ENCODE data around the gene CDH5.
"Not testable (repeated sequence)": the region's sequence is repeated elsewhere in the genome, so short reads cannot be mapped to it uniquely, and the experiment has no call there.

Gene CDH5

DNA sequence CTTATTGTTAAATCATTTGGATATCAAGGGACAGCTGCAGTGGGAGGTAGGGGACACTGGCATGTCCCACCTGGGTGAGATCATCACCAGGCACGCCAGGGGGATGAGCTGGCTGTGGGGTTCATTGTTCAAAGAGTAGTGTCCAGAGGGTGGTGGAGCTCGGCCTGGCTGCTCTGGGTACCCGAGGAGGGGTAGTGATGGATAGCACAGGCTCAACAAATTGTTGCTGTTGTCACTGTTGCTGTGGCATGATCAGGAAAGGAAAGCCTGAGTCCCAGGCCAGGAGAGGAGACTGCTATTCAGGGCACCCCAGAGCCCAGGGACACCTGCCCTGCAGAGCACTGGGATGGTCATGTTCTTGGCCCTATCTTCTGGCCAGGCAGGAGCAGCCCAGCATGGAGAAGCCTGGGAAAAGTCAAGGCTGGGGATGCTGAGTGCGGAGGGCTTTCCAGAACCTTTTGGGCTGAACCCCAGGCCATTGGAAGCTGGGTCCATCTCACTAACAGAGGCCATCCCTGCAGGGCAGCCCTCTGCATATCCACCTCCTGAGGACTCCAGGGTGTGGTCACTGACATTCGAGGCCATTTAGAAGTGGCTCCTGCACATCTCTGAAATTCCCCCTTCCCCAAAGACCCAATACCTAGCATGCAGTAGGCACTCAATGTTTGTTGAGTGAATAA is 72.7 kb downstream of the CDH5 start:
- DNase-seq (ENCODE audit: low read depth) = no peak

DNA sequence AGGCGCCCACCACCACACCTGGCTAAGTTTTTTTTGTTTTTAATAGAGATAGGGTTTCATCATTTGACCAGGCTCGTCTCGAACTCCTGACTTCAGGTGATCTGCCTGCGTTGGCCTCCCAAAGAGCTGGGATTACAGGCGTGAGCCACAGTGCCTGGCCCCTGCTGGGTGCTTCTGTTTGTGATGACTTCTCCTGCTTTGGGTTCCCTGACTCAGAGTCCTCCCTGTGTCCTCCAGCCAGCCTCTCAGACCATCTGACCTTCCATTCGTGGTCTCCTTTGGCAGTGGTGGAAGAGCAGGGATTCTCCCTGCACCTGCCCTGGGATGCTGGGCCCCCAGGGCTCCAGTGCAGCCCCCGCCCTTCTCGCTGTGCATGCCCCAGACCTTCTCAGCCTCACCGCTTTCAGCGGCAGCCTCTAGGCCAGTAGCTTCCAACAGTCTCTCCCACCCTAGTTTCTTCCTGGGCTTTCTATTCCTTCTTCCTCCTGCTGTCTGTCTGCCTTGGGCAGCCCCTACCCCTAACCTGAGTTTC is 73.8 kb downstream of the CDH5 start:
- DNase-seq (ENCODE audit: low read depth) = no peak

DNA sequence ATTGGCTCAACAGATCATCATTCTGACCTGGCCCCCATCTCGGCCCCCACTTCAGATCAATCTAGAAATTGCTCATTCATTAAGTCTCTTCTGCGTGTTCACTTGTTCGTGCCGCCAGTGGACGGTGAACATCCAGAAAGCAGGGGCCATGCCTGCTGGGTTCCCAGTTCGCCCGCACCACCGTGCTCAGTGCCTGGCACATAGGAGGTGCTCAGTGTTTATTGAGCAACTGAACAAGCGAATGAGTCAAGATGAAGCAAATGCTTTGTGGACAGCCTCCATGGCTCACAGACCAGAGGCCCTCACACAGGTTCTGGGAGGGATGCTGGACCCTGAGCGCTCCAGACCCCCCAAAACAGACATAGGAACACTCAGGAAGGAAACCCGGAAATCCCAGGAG is 74.5 kb downstream of the CDH5 start:
- DNase-seq (ENCODE audit: low read depth) = no peak

DNA sequence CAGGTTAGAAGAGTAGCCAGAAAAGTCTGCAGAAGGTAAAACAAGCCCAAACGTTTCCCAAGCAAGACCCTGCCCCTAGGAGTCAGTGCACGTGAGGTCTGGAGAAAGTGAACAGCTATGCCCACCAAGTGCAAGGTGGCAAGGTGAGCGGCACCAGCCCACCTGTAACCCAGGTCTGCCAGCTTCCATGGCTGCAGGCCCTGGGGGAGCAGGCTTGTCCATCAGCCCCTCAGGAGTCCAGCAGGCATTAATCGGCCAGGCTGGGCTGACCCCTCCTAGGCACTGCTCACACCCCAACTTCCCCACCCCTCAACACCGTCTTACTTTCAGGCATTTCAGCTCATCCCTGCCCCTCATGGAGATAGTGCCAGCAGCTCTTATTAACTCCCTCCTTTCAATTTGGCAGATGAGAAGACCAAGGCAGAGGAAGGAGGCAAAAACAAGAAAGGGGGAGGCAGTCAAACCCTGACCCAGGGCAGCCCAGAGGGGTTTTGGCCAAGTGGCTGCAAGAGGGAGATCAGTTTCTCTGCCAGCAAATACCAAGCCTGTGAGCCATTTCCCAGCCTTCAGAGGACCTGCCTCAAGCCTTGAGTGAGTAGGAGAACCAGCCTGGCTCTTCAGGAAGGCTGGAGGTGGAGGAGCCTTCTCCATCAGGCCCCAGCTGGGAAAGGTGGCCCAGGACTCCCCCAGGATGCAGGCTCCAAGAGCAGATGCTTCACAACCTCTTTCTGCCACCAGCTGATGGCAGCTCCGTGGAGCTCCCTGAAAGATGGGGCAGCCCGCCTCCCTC is 75.3 kb downstream of the CDH5 start:
- no peak for DNase-seq (ENCODE audit: low read depth)

DNA sequence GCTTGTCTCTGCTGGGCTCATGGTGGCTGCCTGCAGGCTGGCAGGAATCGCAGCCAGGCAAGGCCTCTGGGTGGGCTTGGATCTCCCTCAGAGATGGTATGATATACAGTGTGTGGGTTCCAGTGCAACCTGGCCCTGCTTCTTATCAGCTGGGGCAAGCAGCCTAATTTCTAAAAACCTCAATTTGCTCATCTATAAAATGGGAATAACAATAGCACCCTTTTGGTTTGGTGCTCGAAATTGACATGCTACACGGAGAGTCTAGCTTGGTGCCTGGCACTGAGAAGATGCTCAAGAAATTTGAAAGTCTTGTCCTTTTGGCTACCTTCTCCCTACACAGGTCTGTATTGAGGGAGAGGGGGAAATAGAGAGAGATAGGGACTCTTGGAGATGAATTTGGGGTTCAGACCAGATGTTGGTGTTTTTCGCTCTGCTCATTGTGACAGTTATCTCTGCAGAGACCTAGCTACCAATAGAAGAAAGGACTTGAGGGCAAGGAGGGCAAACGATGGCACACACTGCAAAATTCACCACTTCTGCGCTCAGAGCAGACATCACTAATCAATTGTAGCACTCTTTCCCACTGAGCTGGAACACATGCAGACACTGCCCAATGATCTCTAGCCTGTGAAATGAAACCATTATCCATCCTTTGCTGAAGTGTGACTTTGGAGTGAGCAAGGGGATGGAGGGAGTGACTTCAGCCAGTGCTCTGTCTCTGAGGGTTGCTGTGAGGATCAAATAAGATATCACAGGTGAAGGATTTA is 76.2 kb downstream of the CDH5 start:
- DNase-seq (ENCODE audit: low read depth) = no peak

DNA sequence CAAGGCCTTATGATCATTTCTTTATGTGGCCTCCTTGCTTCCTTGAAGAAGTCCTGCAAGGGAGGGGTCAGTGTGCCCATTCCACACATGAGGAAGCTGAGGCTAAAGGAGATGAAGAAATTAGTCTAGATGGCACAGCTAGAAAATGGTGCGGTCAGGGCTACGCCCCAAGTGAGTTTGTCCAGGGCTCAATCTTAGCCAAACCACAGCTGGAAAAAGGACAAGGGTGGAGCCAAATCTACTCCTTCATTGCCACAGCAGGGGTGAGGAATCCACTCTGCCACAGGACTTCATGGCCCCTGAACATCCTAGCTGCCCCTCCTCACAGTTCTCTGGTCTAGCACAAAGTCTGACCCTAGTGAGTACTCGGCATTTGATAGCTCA is 76.8 kb downstream of the CDH5 start:
- DNase-seq (ENCODE audit: low read depth) = no peak

DNA sequence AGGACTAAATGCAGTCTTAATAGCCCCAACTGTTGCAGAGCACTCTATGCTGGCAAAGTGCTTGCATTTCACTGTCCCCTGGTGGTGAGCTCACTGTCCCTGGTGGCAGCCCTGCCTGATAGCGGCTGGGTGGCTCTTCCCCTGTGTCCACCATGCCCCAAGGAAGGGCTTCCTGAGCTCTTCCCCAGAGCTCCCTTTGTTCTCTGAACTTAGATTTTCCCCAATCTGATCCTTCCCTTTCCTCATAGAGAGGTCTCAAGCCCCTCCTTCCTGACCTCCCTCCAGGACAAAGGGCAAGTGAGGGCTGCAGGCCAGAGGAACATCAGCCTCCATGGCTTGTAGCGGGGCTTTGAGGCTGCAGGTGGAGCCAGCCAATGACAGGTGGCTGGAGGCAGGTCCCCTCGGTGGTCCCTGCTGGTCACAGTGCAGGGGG is 77.6 kb downstream of the CDH5 start:
- DNase-seq (ENCODE audit: low read depth) = no peak

DNA sequence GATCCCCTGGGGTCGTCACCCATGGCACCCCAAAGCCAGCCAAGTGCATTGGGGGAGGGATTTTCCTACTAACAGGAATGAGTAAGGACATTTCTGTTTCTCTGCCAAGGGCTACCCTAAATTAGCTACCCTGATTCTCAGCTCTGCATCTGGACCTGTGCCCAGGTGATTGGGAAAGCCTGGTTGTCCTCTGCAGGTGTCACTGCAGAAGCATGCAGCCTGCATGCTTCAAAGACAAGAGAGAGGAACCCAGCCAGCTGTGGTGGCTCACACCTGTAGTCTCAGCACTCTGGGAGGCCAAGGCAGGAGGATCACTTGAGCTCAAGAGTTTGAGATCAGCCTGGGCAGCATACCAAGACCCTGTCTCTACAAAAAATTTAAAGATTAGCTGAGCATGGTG is 80.2 kb downstream of the CDH5 start:
- DNase-seq (ENCODE audit: low read depth) = no peak

DNA sequence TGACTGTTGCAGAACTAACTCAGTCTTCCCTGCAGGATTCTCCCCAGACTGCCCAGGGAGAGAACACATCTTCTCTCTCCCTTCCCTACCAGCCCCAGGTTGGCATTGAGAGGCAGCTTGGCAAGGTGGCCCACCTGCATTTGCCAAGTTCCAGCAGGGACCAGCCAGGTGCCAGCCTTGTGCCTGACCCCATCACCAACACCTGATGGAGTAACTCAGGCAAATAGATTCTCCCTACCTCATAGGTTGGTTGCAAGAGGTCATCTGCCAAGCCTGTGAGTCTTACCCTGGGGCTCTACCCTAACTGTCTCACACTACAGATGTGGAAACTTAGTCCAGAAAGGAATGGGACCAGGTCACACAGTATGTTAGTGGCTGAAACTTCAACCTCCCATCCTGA is 81.0 kb downstream of the CDH5 start:
- DNase-seq (ENCODE audit: low read depth) = no peak

DNA sequence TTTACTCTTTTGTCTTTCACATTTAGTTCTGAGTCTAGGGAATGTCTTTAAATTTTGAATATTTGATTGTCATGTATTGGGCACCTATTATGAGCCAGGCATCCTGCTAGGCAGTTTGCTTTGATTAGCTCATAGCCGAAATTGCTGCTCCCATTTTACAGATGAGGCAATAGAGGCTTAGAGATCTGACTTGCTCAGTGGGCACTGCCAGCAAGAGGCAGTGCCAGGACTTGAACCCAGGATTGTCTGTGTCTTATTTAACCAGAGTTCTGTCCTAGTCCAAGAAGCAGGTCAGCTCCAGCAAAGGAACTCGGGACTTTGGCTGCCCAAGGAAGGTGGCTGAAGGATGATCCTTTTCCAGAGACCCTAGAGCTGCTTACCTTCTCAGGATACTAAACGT is 85.1 kb downstream of the CDH5 start:
- no peak for DNase-seq (ENCODE audit: low read depth)

DNA sequence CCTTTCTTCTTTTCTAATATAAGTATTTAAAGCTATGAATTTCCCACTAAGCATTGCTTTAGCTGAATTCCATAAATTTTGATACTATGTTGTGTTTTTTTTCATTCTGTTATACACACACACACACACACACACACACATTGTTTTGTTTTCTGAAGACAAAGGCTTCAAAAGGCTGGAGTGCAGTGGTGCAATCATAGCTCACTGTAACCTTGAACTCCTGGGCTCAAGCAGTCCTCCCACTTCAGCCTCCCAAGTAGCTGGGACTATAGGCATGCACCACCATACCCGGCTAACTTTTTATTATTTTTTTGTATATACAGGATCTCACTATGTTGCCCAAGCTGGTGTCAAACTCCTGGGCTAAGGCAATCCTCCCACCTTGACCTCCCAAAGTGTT is 86.7 kb downstream of the CDH5 start:
- DNase-seq (ENCODE audit: low read depth) = not testable (repeated sequence)
